Prostate gland (tissue), 2 donors: ENCODE data around the gene HES3.

Experiments used
- POLR2A ChIP-seq: fragments of 450-650 bp; IDR thresholded peaks from one replicate; pipeline ENCODE4 v1.6.1; 2016; ENCODE audit warnings: antibody characterized with exemption, mild to moderate bottlenecking
- TF ChIP-seq, protein P1 (sequence below), 4 experiments: fragments of 200-600 bp in 2 of 4; fragments of 450-650 bp in 2 of 4; sonication (generic) in 2 of 4; IDR thresholded peaks; 1 replicate in 3 of 4; 2 replicates in 1 of 4; pipeline ENCODE4 v1.5.1; 2016 to 2019; ENCODE audit warnings: antibody characterized with exemption in 4 of 4, mild to moderate bottlenecking in 2 of 4, moderate library complexity in 2 of 4

DNA sequence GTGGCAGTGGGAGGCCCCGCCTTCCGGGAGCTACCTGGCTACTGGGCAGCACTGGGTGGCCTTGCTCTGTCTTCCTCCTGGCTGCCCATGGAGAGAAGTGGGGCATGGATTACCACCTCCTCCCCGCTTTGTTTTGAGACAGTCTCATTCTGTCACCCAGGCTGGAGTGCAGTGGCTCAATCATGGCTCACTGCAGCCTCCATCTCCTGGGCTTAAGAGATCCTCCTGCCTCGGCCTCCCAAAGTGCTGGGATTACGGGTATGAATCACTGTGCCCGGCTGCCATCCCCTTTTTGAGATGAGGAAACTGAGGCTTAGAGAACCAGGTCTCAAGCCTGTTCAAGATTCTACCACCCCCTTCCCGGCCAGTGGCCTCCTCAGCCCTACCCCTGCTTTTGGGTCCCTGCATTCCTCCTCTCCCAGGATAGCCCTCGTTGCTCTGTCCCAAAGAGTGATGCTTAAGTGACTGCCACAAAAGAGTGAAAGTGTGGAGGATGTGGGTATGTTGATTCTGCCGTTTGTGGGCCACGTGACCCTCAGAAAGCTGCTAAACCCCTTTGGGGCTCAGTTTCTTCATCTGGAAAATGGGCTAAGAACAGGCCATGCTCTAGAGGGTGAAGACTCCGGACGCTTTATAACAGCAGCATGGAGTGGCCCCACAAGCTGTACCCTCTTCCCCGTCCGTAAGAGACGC is 7.8 kb downstream of the HES3 start:
- TF ChIP-seq, protein P1, sequence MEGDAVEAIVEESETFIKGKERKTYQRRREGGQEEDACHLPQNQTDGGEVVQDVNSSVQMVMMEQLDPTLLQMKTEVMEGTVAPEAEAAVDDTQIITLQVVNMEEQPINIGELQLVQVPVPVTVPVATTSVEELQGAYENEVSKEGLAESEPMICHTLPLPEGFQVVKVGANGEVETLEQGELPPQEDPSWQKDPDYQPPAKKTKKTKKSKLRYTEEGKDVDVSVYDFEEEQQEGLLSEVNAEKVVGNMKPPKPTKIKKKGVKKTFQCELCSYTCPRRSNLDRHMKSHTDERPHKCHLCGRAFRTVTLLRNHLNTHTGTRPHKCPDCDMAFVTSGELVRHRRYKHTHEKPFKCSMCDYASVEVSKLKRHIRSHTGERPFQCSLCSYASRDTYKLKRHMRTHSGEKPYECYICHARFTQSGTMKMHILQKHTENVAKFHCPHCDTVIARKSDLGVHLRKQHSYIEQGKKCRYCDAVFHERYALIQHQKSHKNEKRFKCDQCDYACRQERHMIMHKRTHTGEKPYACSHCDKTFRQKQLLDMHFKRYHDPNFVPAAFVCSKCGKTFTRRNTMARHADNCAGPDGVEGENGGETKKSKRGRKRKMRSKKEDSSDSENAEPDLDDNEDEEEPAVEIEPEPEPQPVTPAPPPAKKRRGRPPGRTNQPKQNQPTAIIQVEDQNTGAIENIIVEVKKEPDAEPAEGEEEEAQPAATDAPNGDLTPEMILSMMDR (IDR thresholded peaks at IDR 0.05) = no peak
- no peak for TF ChIP-seq POLR2A
